H1 (cell line): Measurements from ENCODE around the gene FRMD7. TPM values are rescaled to one million over a fixed set of nuclear protein-coding genes. Genes with fewer than 3 reads are reported as not detected.

Experiments
- MAFK ChIP-seq: IDR thresholded peaks from 2 replicates; pipeline ENCODE4 v1.6.1; 2012; ENCODE audit warnings: low read depth, mild to moderate bottlenecking, improper control_type of control experiment, low read length
- PHF8 ChIP-seq: fragments of 200-600 bp; sonication (generic); conservative IDR thresholded peaks from 2 replicates; pipeline ENCODE4 v1.7.1; 2012; ENCODE audit warnings: low read depth, mild to moderate bottlenecking, inconsistent platforms, low read length, moderate library complexity
- ZNF274 ChIP-seq: IDR thresholded peaks from 2 replicates; pipeline ENCODE4 v1.7.0; 2012; ENCODE audit warnings: low read length, borderline replicate concordance; ENCODE audit errors: extremely low read depth
- polyA plus RNA-seq, 7 experiments: library from polyadenylated mRNA; depleted of rRNA in 3 of 7; stranded (reverse) in 5 of 7; unstranded in 2 of 7; fragments of >200 nt in 5 of 7; fragments of 200-250 nt in 2 of 7; gene quantifications; 1 replicate in 5 of 7; 2 replicates in 1 of 7; 4 replicates in 1 of 7; pipeline versions ENCODE4 v1.2.1 to v1.2.3, GENCODE V29; 2011 to 2013; ENCODE audit warnings: missing spikeins in 2 of 7, mixed read lengths in 2 of 7
- total RNA-seq: library from RNA; stranded (reverse); fragmentation: NEBNext Ultra II Directional; extraction: Animal tissue kit (Norgen Biotek cat#: 25700); gene quantifications from 2 replicates; pipeline ENCODE4 v1.2.1, GENCODE V29; 2021

FRMD7 gene
- total and polyA plus RNA-seq, 2 of the 8 experiments (the other 6 are each of a cell fraction or from before 2014, with no cell fraction given): not detected

DNA sequence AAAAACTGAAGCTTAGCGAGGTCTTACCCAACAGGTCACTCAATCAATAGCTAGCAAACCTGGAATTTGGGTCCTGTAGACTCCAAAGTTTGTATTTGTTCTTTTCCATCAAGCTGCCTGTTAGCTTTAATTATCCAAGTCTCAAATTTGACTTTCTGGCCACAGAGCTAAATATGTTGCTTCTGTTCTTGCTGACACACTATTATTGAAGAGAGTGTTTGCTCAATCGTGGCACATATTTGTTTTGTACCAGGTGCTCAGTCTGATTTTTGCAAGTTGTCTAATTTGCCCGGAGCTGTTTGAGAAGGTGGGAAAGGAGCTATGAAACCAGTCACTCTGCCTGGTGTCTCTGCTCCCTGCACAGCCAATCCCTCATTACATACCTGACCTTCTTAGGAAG, 41.7 kb upstream of the FRMD7 start (continued):
- TF ChIP-seq ZNF274 (no peak), MAFK (no peak), PHF8 (no peak)
